Caco-2 (cell line): Measurements from ENCODE around the gene GOLM1. TPM values are rescaled to one million over a fixed set of nuclear protein-coding genes. Genes with fewer than 3 reads are reported as not detected.

Source experiments
- BruUV-seq: library from RNA; stranded (reverse); fragments of 400-500 nt; replicated peaks from 2 replicates; lab custom pipeline; 2021; lab: Mats Ljungman, UMichigan
- CTCF ChIA-PET: fragments of 300-600 bp; sonication (Branson Sonifier 250); formaldehyde crosslinking; loops from one replicate; lab custom pipeline; 2022; ENCODE audit warnings: antibody characterized with exemption; lab: Charles Lee
- POLR2A ChIA-PET: fragments of 300-600 bp; sonication (Branson Sonifier 250); formaldehyde crosslinking; loops from one replicate; lab custom pipeline; 2022; ENCODE audit warnings: antibody characterized with exemption; lab: Charles Lee
- DNase-seq, 2 experiments: peaks; one replicate each; pipeline versions ENCODE4 v3.0.0 to v3.0.0-alpha.2; 2020 to 2022
- H3K27me3 ChIP-seq: replicated peaks from 2 replicates; pipeline ENCODE4 v1.6.0; 2011; ENCODE audit warnings: low read length; ENCODE audit not compliant: control insufficient read depth, insufficient read depth
- H3K36me3 ChIP-seq: 2 replicates; pipeline ENCODE4 v1.5.1; 2011; ENCODE audit warnings: low read length; ENCODE audit not compliant: control insufficient read depth, insufficient read depth
- H3K4me1 ChIP-seq: fragments of 250-450 bp; sonication (Bioruptor Pico); 2 replicates; pipeline ENCODE4 v1.5.1; 2020; ENCODE audit warnings: mild to moderate bottlenecking
- H3K4me3 ChIP-seq: 2 replicates; pipeline ENCODE4 v1.5.1; 2011; ENCODE audit warnings: low read depth, mild to moderate bottlenecking, control low read depth, low read length
- H3K9me3 ChIP-seq: fragments of 250-450 bp; sonication (Bioruptor Pico); 2 replicates; pipeline ENCODE4 v1.5.1; 2020; ENCODE audit warnings: mild to moderate bottlenecking, moderate library complexity
- H3K27ac Mint-ChIP-seq: one replicate; pipeline ENCODE4 v1.8.0; 2022; ENCODE audit warnings: mixed read lengths; ENCODE audit not compliant: unreplicated experiment
- H3K27me3 Mint-ChIP-seq: one replicate; pipeline ENCODE4 v1.8.0; 2022; ENCODE audit warnings: mixed read lengths; ENCODE audit not compliant: insufficient read depth, unreplicated experiment
- H3K36me3 Mint-ChIP-seq: one replicate; pipeline ENCODE4 v1.8.0; 2022; ENCODE audit warnings: mild to moderate bottlenecking, mixed read lengths; ENCODE audit not compliant: insufficient read depth, unreplicated experiment
- H3K4me1 Mint-ChIP-seq: one replicate; pipeline ENCODE4 v1.8.0; 2022; ENCODE audit warnings: low read depth, mixed read lengths; ENCODE audit not compliant: unreplicated experiment
- H3K4me3 Mint-ChIP-seq: one replicate; pipeline ENCODE4 v1.8.0; 2022; ENCODE audit warnings: mild to moderate bottlenecking, moderate library complexity, mixed read lengths; ENCODE audit not compliant: unreplicated experiment
- H3K9me3 Mint-ChIP-seq: one replicate; pipeline ENCODE4 v1.8.0; 2022; ENCODE audit warnings: mixed read lengths; ENCODE audit not compliant: unreplicated experiment
- CTCF ChIP-seq, 2 experiments: fragments of 200-600 bp in 1 of 2; IDR thresholded peaks; 1 replicate in 1 of 2; 2 replicates in 1 of 2; pipeline versions ENCODE4 v1.5.1 to v1.8.0; 2011 to 2022; ENCODE audit warnings: antibody characterized with exemption in 1 of 2, control low read depth in 1 of 2, inconsistent platforms in 1 of 2, low read depth in 1 of 2, low read length in 1 of 2, mild to moderate bottlenecking in 1 of 2, moderate library complexity in 1 of 2; ENCODE audit not compliant: insufficient read depth in 1 of 2, severe bottlenecking in 1 of 2, unreplicated experiment in 1 of 2
- intact Hi-C: fragments of 100-400 bp; cut with micrococcal nuclease; formaldehyde crosslinking; loops from one replicate; pipeline ENCODE4 v1.10.0; 2022; ENCODE audit not compliant: unreplicated experiment
- total RNA-seq: library from RNA; stranded (reverse); gene quantifications from 2 replicates; pipeline ENCODE4 v1.2.3, GENCODE V29; 2022

Gene GOLM1
- total RNA-seq, 1 experiment from 2014 or later: 53.6 TPM

DNA sequence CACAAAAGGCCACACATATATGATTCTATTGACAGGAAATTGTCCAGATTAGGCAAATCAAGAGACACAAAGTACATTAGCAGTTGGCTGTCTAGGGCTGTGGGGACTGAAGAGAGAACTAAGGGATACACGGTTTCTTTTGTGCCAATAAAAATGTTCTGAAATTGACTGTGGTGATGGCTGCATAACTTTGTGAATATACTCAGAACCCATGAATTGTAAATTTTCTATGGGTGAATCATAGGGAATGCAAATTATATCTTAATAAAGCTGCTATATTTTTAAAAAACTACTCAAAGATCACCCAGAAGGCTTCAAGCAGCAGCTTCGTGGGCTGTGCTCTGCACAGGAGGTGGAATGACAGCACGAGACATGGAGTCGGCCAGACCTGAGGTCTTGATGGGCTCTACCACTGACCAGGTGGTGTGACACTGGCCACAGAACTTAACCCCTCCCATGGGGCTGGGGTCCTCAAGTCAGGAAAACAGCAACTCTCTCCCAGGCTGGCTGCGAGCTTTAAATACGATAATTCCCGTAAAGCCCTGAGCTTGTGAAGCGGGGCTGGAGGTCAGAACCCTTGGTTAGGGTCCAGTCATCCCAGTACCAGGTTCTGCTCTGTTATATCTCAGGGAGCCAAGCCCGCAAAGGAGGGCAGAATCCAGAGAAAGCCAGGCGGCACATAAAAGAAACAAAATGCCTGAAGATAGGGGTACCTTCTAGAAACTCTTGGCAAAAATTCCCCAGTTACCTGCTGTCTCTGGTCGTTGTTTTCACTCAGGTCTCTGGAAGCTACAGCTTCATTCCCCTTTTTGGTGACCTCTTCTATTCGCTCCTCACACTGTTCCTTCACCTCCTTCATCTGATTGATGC, 59.1 kb downstream of the GOLM1 start:
- peaks cover 9% of the 10 kb centered on the region for H3K36me3 Mint-ChIP-seq
- no TSS peak for BruUV-seq
- intact Hi-C loops: no loop called here

GRCh38 chr9:86036555-86036954, 62.8 kb downstream of the GOLM1 start:
- intact Hi-C loops: no loop called here
- no TSS peak for BruUV-seq
- no peaks in the 10 kb centered on the region for H3K4me1 ChIP-seq
- H3K27me3 ChIP-seq: no peaks in the 10 kb centered on the region
- Mint-ChIP-seq H3K9me3 (no peaks in the 10 kb centered on the region), H3K4me3 (no peak overlapping the region), H3K4me1 (no peaks in the 10 kb centered on the region), H3K27ac (no peak overlapping the region), H3K27me3 (no peaks in the 10 kb centered on the region), H3K36me3 (peaks cover 31% of the 10 kb centered on the region)
- no peak for DNase-seq
- ChIA-PET POLR2A (no interaction called here), CTCF (no interaction called here)
- TF ChIP-seq CTCF (IDR thresholded peaks at IDR 0.05; ENCODE audit: insufficient read depth in 1 of 2, low read depth in 1 of 2, low read length in 1 of 2, severe bottlenecking in 1 of 2, unreplicated experiment in 1 of 2): no peak
- H3K36me3 ChIP-seq: no peaks in the 10 kb centered on the region
- H3K9me3 ChIP-seq: no peaks in the 10 kb centered on the region
- H3K4me3 ChIP-seq: no peak overlapping the region

More for the DNA sequence above, 59.1 kb downstream of the GOLM1 start:
- Histone ChIP-seq H3K4me1 (no peaks in the 10 kb centered on the region), H3K4me3 (no peak overlapping the region), H3K36me3 (no peaks in the 10 kb centered on the region), H3K27me3 (no peaks in the 10 kb centered on the region), H3K9me3 (no peaks in the 10 kb centered on the region)
- Mint-ChIP-seq H3K9me3 (no peaks in the 10 kb centered on the region), H3K27me3 (no peaks in the 10 kb centered on the region), H3K4me3 (no peak overlapping the region), H3K27ac (no peak overlapping the region), H3K4me1 (no peaks in the 10 kb centered on the region)
- POLR2A ChIA-PET: no interaction called here
- no peak for DNase-seq
- TF ChIP-seq CTCF (IDR thresholded peaks at IDR 0.05; ENCODE audit: insufficient read depth in 1 of 2, low read depth in 1 of 2, low read length in 1 of 2, severe bottlenecking in 1 of 2, unreplicated experiment in 1 of 2): no peak
- CTCF ChIA-PET: interaction anchor here (0.5 kb wide), 1 partner anchor 22 kb away, joined by 3 read pairs; no protein-coding TSS in a partner anchor

DNA sequence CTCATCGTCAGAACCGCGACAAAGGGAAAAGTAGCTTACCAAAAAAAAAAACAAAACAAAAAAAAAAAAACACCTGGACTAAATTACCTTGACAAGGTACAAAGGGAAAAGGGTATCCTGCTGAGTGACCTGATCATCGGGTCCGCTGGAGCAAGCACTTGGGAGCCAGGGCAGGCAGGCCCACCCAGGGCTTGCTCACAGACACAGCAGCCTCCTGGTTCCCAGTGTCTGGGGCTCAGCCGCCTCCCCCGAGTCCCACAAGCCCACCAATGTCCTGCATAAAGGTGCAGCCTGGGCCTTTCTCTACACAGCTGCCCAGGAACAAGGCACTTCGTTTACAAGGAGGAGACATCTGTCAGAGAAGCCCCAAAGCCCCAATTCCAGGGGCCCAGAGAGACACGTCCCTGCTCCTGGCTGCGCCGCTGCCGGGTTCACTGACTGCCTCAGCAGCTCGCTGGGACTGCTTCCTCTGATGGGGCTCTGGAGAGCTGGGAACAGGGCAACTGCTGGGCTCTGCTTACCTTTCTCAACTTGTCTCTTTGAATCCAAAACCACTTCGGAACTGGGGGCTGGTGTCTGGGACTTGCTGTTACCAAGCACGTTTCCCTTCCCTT, 63.4 kb downstream of the GOLM1 start:
- no peak for DNase-seq
- Histone ChIP-seq H3K27me3 (no peaks in the 10 kb centered on the region), H3K36me3 (no peaks in the 10 kb centered on the region), H3K9me3 (no peaks in the 10 kb centered on the region), H3K4me3 (no peak overlapping the region), H3K4me1 (no peaks in the 10 kb centered on the region)
- no peaks in the 10 kb centered on the region for H3K27me3 Mint-ChIP-seq
- no TSS peak for BruUV-seq
- H3K27ac Mint-ChIP-seq: no peak overlapping the region
- H3K36me3 Mint-ChIP-seq: peaks cover 32% of the 10 kb centered on the region
- no peaks in the 10 kb centered on the region for H3K4me1 Mint-ChIP-seq
- ChIA-PET CTCF (no interaction called here), POLR2A (no interaction called here)
- TF ChIP-seq CTCF (IDR thresholded peaks at IDR 0.05; ENCODE audit: insufficient read depth in 1 of 2, low read depth in 1 of 2, low read length in 1 of 2, severe bottlenecking in 1 of 2, unreplicated experiment in 1 of 2): no peak
- intact Hi-C loops: no loop called here
- no peaks in the 10 kb centered on the region for H3K9me3 Mint-ChIP-seq
- H3K4me3 Mint-ChIP-seq: no peak overlapping the region
